IgD-negative memory B cell (primary cell): ENCODE measurements around the gene RUVBL2. TPM values are rescaled to one million over a fixed set of nuclear protein-coding genes. Genes with fewer than 3 reads are reported as not detected.
"Not testable (repeated sequence)": the region's sequence is repeated elsewhere in the genome, so short reads cannot be mapped to it uniquely, and the experiment has no call there.

Source experiments
- H3K27ac Mint-ChIP-seq, 3 donors: one replicate each; pipeline ENCODE4 v1.8.0; 2020 to 2022; ENCODE audit warnings: mild to moderate bottlenecking in 3 of 3, mixed read lengths in 3 of 3, moderate library complexity in 1 of 3
- H3K27me3 Mint-ChIP-seq: one replicate; pipeline ENCODE4 v1.8.0; 2021; ENCODE audit warnings: mixed read lengths
- H3K36me3 Mint-ChIP-seq: one replicate; pipeline ENCODE4 v1.8.0; 2020; ENCODE audit warnings: mild to moderate bottlenecking, mixed read lengths
- H3K4me1 Mint-ChIP-seq, 3 donors: one replicate each; pipeline ENCODE4 v1.8.0; 2020 to 2022; ENCODE audit warnings: mixed read lengths in 3 of 3, mild to moderate bottlenecking in 1 of 3
- H3K4me3 Mint-ChIP-seq, 4 donors: one replicate each; pipeline ENCODE4 v1.8.0; 2020 to 2022; ENCODE audit warnings: mild to moderate bottlenecking in 4 of 4, mixed read lengths in 4 of 4, moderate library complexity in 3 of 4
- H3K9me3 Mint-ChIP-seq, 3 donors: one replicate each; pipeline ENCODE4 v1.8.0; 2020 to 2021; ENCODE audit warnings: mixed read lengths in 3 of 3, mild to moderate bottlenecking in 1 of 3
- polyA plus RNA-seq: library from polyadenylated mRNA; unstranded; fragments of 300-500 nt; fragmentation: Illumina TruSeq; gene quantifications from one replicate; pipeline ENCODE4 v1.2.3, GENCODE V29; 2021

Gene RUVBL2
- polyA plus RNA-seq, 1 donor from 2014 or later, result 65.7 TPM

DNA sequence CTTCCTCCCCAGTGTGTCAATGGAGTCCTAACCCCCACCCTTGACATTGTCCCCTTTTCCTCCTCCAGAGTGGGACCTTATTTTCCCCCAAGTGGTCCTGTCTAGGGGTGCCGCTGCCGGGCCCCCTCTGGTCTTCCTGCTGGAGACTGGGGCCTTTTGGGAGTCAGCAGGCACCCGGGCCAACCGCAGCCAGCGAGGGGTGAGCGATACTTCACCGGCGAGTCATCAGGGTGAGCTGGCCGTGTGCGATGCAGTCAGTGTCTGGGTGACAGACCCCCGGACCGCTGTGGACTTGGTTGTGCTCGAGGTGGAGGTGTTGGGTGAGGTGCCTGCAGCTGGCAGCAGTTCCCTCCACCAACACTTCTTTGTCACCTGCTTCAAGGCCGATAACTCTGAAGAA lies 36.1 kb downstream of the RUVBL2 start:
- not testable (repeated sequence) for H3K4me3 Mint-ChIP-seq, H3K9me3 Mint-ChIP-seq

DNA sequence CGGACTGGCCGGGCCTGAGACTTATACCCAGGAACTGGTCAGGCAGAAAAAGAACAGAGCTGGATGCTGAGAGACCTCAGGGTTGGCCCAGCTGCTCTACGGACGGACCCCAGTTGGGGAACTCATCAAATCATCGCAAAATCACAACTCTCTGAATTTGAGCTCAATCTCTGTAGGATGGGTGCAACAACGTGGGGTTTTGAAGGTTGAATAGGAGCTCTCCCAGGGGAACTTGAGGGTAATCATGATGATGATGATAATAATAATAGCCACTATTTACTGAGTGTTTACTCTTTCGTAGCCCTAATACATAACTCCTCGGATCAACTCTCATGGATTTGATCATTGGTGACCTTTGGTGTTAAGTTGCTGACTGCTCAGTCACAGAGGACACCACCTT lies 36.6 kb downstream of the RUVBL2 start:
- H3K9me3 Mint-ChIP-seq, H3K36me3 Mint-ChIP-seq, H3K27me3 Mint-ChIP-seq, H3K27ac Mint-ChIP-seq, H3K4me3 Mint-ChIP-seq, H3K4me1 Mint-ChIP-seq: not testable (repeated sequence)

More for the DNA sequence above, 36.1 kb downstream of the RUVBL2 start:
- H3K4me1 Mint-ChIP-seq, H3K27ac Mint-ChIP-seq, H3K36me3 Mint-ChIP-seq, H3K27me3 Mint-ChIP-seq: not testable (repeated sequence)

DNA sequence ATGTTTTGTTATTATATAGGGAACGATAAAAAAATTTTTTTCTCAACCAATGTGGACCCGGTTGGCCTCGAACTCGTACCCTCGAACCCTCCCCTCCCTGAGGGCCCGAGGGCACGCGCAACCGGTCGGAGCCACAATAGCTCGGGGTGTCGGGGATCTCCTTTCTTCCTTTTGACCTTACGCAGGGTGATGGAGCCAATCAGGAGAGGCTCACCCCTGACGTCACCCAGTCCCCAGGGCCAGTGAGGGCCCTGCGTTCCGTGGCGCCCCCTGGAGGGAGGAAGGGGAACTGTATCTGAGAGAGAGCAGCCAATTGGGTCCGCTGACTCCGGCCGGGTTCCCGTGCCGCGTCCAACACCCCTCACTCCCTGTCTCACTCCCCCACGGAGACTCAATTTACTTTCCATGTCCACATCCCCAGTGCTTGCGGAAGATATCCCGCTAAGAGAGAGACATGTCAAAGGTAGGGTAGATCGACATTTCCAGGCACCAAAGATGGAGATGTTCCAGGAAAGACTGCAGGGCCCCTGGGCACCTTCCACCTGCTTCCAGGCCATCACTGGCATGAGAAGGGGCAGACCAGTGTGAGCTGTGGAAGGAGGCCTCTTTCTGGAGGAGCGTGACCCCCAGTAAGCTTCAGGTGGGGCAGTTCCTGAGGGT lies 38.1 kb downstream of the RUVBL2 start, which contains the start of gene CGB2:
CGB2 (plus strand) TSS at position 249 of the 660 bp plus-strand sequence; CDS start at position 455, 206 bp downstream.
- not testable (repeated sequence) for H3K27ac Mint-ChIP-seq, H3K27me3 Mint-ChIP-seq, H3K4me1 Mint-ChIP-seq, H3K36me3 Mint-ChIP-seq, H3K9me3 Mint-ChIP-seq, H3K4me3 Mint-ChIP-seq

DNA sequence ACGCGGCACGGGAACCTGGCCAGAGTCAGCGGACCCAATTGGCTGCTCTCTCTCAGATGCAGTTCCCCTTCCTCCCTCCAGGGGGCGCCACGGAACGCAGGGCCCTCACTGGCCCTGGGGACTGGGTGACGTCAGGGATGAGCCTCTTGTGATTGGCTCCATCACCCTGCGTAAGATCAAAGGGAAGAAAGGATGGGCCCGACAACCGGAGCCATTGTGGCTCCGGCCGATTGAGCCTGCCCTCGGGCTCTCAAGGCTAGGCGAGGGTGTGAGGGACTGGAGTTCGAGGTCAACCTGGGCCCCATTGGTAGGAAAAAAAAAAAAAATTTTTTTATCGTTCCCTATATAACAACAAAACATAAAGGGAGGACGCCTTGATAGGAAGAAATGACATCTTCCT lies 43.1 kb downstream of the RUVBL2 start, which contains the start of gene CGB1:
CGB1 (minus strand) TSS at position 81 of the 400 bp plus-strand sequence. CDS start 184 bp downstream, outside the sequence.
- H3K4me3 Mint-ChIP-seq, H3K4me1 Mint-ChIP-seq, H3K36me3 Mint-ChIP-seq, H3K27ac Mint-ChIP-seq, H3K9me3 Mint-ChIP-seq, H3K27me3 Mint-ChIP-seq: not testable (repeated sequence)

DNA sequence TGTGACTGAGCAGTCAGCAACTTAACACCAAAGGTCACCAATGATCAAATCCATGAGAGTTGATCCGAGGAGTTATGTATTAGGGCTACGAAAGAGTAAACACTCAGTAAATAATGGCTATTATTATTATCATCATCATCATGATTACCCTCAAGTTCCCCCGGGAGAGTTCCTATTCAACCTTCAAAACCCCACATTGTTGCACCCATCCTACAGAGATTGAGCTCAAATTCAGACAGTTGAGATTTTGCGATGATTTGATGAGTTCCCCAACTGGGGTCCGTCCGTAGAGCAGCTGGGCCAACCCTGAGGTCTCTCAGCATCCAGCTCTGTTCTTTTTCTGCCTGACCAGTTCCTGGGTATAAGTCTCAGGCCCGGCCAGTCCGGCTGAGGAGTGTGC lies 44.4 kb downstream of the RUVBL2 start:
- H3K9me3 Mint-ChIP-seq, H3K4me1 Mint-ChIP-seq, H3K36me3 Mint-ChIP-seq, H3K4me3 Mint-ChIP-seq, H3K27me3 Mint-ChIP-seq, H3K27ac Mint-ChIP-seq: not testable (repeated sequence)

DNA sequence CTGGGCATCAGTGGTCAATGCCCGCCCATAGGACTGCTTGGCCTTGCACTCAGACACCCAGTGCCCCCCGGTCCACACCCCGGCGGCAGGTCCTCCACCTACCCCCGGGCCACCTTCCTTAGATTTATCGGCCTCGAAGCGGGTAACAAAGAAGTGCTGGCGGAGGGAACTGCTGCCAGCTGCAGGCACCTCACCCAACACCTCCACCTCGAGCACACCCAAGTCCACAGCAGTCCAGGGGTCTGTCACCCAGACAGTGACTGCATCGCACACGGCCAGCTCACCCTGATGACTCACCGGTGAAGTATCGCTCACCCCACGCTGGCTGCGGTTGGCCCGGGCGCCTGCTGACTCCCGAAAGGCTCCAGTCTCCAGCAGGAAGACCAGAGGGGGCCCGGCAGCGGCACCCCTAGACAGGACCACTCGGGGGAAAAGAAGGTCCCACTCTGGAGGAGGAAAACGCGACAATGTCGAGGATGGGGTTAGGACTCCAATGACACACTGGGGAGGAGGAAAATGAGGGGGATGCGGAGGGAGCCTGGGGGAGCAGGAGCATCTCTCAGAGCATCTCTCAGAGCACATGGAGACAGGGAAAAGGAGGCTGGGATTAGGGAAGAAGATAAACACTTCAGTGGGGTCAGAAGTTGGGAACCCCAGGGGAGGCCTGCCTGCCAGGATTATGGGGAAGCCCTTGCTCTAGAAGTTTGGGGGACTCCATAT lies 45.0 kb downstream of the RUVBL2 start:
- not testable (repeated sequence) for H3K27me3 Mint-ChIP-seq, H3K27ac Mint-ChIP-seq, H3K36me3 Mint-ChIP-seq, H3K9me3 Mint-ChIP-seq, H3K4me1 Mint-ChIP-seq, H3K4me3 Mint-ChIP-seq

DNA sequence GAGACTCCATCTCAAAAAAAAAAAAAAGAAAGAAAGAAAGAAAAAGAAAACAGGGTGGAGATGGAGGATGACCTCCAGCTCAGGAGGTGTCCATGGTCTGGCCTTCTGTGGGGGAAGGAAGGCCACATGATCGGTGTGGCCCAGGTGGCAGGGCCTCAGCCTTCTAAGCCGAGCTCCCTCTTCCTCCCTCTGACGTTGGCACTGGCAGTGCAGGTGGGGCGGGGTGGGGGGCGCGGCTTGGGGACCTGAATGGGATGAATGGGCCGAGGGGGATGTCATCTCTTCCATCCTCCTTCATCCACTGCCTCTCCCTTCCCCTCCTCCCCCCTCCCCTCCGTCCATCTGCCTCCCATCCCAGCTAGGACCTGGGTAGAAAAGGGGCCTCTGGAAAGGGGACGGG lies 46.0 kb downstream of the RUVBL2 start:
- not testable (repeated sequence) for H3K36me3 Mint-ChIP-seq, H3K27me3 Mint-ChIP-seq, H3K4me3 Mint-ChIP-seq, H3K27ac Mint-ChIP-seq, H3K9me3 Mint-ChIP-seq, H3K4me1 Mint-ChIP-seq

DNA sequence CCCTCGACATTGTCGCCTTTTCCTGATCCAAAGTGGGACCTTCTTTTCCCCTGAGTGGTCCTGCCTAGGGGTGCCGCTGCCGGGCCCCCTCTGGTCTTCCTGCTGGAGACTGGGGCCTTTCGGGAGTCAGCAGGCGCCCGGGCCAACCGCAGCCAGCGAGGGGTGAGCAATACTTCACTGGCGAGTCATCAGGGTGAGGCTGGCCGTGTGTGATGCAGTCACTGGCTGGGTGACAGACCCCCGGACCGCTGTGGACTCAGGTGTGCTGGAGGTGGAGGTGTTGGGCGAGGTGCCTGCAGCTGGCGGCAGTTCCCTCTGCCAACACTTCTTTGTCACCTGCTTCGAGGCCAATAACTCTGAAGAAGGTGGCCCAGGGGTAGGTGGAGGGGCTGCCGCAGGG lies 48.5 kb downstream of the RUVBL2 start:
- Mint-ChIP-seq H3K4me1 (no peaks in the 10 kb centered on the region), H3K27me3 (no peaks in the 10 kb centered on the region), H3K9me3 (no peaks in the 10 kb centered on the region), H3K4me3 (no peak overlapping the region), H3K36me3 (peaks cover 2% of the 10 kb centered on the region), H3K27ac (no peak overlapping the region)

DNA sequence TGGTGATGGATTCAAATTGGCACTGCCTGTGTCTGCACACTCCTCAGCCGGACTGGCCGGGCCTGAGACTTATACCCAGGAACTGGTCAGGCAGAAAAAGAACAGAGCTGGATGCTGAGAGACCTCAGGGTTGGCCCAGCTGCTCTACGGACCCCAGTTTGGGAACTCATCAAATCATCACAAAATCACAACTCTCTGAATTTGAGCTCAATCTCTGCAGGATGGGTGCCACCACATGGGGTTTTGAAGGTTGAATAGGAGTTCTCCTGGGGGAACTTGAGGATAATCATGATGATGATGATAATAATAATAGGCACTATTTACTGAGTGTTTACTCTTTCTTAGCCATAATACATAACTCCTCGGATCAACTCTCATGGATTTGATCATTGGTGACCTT lies 49.0 kb downstream of the RUVBL2 start:
- not testable (repeated sequence) for H3K4me1 Mint-ChIP-seq, H3K27ac Mint-ChIP-seq, H3K9me3 Mint-ChIP-seq, H3K27me3 Mint-ChIP-seq, H3K4me3 Mint-ChIP-seq, H3K36me3 Mint-ChIP-seq

DNA sequence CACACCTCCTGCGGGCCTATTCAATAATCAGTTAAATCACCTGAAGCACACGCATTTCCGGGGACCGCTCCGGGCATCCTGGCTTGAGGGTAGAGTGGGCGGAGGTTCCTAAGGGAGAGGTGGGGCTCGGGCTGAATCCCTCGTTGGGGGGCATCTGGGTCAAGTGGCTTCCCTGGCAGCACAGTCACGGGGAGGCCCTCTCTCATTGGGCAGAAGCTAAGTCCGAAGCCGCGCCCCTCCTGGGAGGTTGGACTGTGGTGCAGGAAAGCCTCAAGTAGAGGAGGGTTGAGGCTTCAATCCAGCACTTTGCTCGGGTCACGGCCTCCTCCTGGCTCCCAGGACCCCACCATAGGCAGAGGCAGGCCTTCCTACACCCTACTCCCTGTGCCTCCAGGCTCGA lies 49.9 kb downstream of the RUVBL2 start, which contains the start of gene CGB5:
CGB5 (plus strand) TSS at position 301 of the 400 bp plus-strand sequence. CDS start 362 bp downstream, outside the sequence.
- H3K4me1 Mint-ChIP-seq, H3K4me3 Mint-ChIP-seq, H3K36me3 Mint-ChIP-seq, H3K27ac Mint-ChIP-seq, H3K27me3 Mint-ChIP-seq, H3K9me3 Mint-ChIP-seq: not testable (repeated sequence)

DNA sequence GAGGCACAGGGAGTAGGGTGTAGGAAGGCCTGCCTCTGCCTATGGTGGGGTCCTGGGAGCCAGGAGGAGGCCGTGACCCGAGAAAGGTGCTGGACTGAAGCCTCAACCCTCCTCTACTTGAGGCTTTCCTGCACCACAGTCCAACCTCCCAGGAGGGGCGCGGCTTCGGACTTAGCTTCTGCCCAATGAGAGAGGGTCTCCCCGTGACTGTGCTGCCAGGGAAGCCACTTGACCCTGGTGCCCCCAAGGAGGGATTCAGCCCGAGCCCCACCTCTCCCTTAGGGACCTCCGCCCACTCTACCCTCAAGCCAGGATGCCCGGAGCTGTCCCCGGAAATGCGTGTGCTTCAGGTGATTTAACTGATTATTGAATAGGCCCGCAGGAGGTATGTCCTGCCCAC lies 55.3 kb downstream of the RUVBL2 start, which contains the start of gene CGB8:
CGB8 (minus strand) TSS at position 101 of the 400 bp plus-strand sequence. CDS start 372 bp downstream, outside the sequence.
- not testable (repeated sequence) for H3K36me3 Mint-ChIP-seq, H3K4me3 Mint-ChIP-seq, H3K27ac Mint-ChIP-seq

DNA sequence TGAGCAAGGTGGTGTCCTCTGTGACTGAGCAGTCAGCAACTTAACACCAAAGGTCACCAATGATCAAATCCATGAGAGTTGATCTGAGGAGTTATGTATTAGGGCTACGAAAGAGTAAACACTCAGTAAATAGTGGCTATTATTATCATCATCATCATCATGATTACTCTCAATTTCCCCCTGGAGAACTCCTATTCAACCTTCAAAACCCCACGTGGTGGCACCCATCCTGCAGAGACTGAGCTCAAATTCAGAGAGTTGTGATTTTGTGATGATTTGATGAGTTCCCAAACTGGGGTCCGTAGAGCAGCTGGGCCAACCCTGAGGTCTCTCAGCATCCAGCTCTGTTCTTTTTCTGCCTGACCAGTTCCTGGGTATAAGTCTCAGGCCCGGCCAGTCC lies 56.1 kb downstream of the RUVBL2 start:
- H3K4me3 Mint-ChIP-seq, H3K36me3 Mint-ChIP-seq, H3K9me3 Mint-ChIP-seq, H3K4me1 Mint-ChIP-seq, H3K27ac Mint-ChIP-seq, H3K27me3 Mint-ChIP-seq: not testable (repeated sequence)

More for the DNA sequence above, 55.3 kb downstream of the RUVBL2 start, which contains the start of gene CGB8:
- H3K9me3 Mint-ChIP-seq, H3K4me1 Mint-ChIP-seq, H3K27me3 Mint-ChIP-seq: not testable (repeated sequence)

DNA sequence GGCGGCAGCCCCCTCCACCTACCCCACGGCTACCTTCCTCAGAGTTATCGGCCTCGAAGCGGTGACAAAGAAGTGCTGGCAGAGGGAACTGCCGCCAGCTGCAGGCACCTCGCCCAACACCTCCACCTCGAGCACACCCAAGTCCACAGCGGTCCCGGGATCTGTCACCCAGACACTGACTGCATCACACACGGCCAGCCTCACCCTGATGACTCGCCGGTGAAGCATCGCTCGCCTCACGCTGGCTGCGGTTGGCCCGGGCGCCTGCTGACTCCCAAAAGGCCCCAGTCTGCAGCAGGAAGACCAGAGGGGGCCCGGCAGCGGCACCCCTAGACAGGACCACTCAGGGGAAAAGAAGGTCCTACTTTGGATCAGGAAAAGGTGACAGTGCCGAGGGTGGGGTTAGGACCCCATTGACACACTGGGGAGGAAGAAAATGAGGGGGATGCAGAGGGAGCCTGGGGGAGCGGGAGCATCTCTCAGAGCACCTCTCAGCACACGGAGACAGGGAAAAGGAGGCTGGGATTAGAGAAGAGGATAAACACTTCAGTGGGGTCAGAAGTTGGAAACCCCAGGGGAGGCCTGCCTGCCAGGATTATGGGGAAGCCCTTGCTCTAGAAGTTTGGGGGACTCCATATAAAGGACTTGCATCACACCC lies 56.8 kb downstream of the RUVBL2 start:
- not testable (repeated sequence) for H3K4me1 Mint-ChIP-seq, H3K27ac Mint-ChIP-seq, H3K36me3 Mint-ChIP-seq, H3K9me3 Mint-ChIP-seq, H3K27me3 Mint-ChIP-seq
- peak overlapping the region in 1 of 4 donors; percentile 5 for H3K4me3 Mint-ChIP-seq

DNA sequence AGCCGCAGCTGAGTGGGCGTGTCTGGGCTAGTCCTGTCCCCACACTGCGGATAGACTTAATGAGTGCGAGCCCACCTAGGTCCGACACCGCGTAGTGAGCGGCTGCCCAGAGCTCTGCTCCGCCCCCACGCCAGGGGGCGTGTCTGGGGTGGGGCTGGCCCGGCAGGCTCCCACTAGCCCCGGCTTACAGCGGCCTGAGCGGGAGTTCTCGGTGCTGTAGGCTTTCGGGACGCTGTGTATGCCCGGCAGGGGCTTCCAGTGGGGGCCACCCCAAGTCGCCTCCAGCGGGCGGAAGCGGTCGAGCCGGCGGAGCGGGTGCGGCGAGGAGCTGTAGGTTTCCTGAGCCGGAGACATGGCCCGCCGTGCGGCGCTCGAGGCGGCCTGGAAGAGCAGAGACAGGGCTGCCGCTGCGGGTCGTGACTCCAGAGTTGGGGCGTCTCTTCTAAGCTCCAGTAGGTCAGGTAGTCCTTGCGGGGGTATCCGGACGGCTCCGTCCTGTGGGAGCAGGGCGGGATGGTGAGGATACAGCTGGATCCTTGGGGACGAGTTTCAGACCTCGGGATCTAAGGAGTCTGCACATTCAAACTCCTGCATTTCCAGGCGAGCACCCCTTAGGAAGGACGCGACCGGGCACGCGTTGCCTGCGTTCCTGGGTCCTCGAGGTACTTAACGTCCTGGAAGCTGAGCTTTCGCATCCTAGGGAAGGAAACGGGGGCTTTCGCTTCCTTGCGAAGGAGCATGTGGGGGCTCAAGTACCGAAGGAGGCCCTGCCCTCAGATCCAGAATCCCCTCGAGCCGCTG lies 62.6 kb downstream of the RUVBL2 start:
- H3K4me1 Mint-ChIP-seq, result peaks cover 4 to 14% (median 11%) of the 10 kb centered on the region in 3 donors
- peak overlapping the region; percentile 77 to 93 (median 84) for H3K4me3 Mint-ChIP-seq
- no peaks in the 10 kb centered on the region for H3K9me3 Mint-ChIP-seq
- peaks cover 35% of the 10 kb centered on the region for H3K27me3 Mint-ChIP-seq
- H3K27ac Mint-ChIP-seq, result peak overlapping the region in 1 of 3 donors; percentile 31
- H3K36me3 Mint-ChIP-seq, result peaks cover 3% of the 10 kb centered on the region
